T-cell (primary cell): Measurements from ENCODE around the gene MBNL2. TPM values are rescaled to one million over a fixed set of nuclear protein-coding genes. Genes with fewer than 3 reads are reported as not detected.

ENCODE experiments used
- ATAC-seq, 4 experiments: fragments of 200-7000 bp in 3 of 4; fragments of 150-1000 bp in 1 of 4; cut with Tn5 transposase; replicated peaks in 1 of 4; 1 replicate in 3 of 4; 2 replicates in 1 of 4; pipeline ENCODE4 v1.10.0; 2021; ENCODE audit warnings: moderate library complexity in 3 of 4, mild to moderate bottlenecking in 2 of 4, moderate number of reproducible peaks in 1 of 4
- CTCF ChIA-PET, 2 donors: fragments of 300-600 bp; sonication (Branson Sonifier 250); formaldehyde crosslinking; loops; one replicate each; lab custom pipeline; 2022; ENCODE audit warnings: antibody characterized with exemption in 2 of 2; lab: Charles Lee
- POLR2A ChIA-PET, 2 donors: fragments of 300-600 bp; sonication (Branson Sonifier 250); formaldehyde crosslinking; loops; one replicate each; lab custom pipeline; 2022; ENCODE audit warnings: antibody characterized with exemption in 2 of 2; lab: Charles Lee
- DNase-seq, 35 experiments: peaks; one replicate each; pipeline versions ENCODE4 v3.0.0 to v3.0.0-alpha.2; 2013 to 2023
- H3K27ac ChIP-seq: one replicate; pipeline ENCODE4 v1.5.1; 2013; ENCODE audit warnings: low read length
- H3K27me3 ChIP-seq, 2 experiments: replicated peaks in 1 of 2; 1 replicate in 1 of 2; 2 replicates in 1 of 2; pipeline versions ENCODE4 v1.6.1 to v1.7.0; 2013; ENCODE audit warnings: low read length in 1 of 2, mixed read lengths in 1 of 2; ENCODE audit not compliant: control insufficient read depth in 2 of 2, insufficient read depth in 2 of 2; ENCODE audit errors: extremely low read depth in 1 of 2
- H3K36me3 ChIP-seq, 2 donors: 1 replicate in 1 of 2; 2 replicates in 1 of 2; pipeline versions ENCODE4 v1.6.1 to v1.7.0; 2013; ENCODE audit warnings: low read length in 1 of 2; ENCODE audit not compliant: control insufficient read depth in 2 of 2, insufficient read depth in 1 of 2; ENCODE audit errors: extremely low read depth in 1 of 2
- H3K4me1 ChIP-seq, 2 experiments: 1 replicate in 1 of 2; 2 replicates in 1 of 2; pipeline versions ENCODE4 v1.6.1 to v1.7.0; 2013; ENCODE audit warnings: low read length in 2 of 2, mixed read lengths in 1 of 2; ENCODE audit not compliant: insufficient read depth in 2 of 2, control insufficient read depth in 1 of 2; ENCODE audit errors: extremely low read depth in 1 of 2
- H3K4me3 ChIP-seq, 2 donors: 1 replicate in 1 of 2; 2 replicates in 1 of 2; pipeline versions ENCODE4 v1.5.1 to v1.7.0; 2013; ENCODE audit warnings: mild to moderate bottlenecking in 2 of 2, low read length in 1 of 2, moderate library complexity in 1 of 2; ENCODE audit not compliant: control insufficient read depth in 1 of 2; ENCODE audit errors: extremely low read depth in 1 of 2
- H3K9me3 ChIP-seq: 2 replicates; pipeline ENCODE4 v1.7.0; 2013
- H3K27ac Mint-ChIP-seq, 2 donors: one replicate each; pipeline ENCODE4 v1.8.0; 2020 to 2021; ENCODE audit warnings: mild to moderate bottlenecking in 2 of 2, mixed read lengths in 2 of 2
- H3K27me3 Mint-ChIP-seq, 2 donors: one replicate each; pipeline ENCODE4 v1.8.0; 2021 to 2022; ENCODE audit warnings: mixed read lengths in 2 of 2
- H3K36me3 Mint-ChIP-seq: one replicate; pipeline ENCODE4 v1.8.0; 2021; ENCODE audit warnings: mixed read lengths
- H3K4me1 Mint-ChIP-seq, 3 donors: one replicate each; pipeline ENCODE4 v1.8.0; 2020 to 2022; ENCODE audit warnings: mixed read lengths in 3 of 3, mild to moderate bottlenecking in 1 of 3
- H3K4me3 Mint-ChIP-seq, 3 donors: one replicate each; pipeline ENCODE4 v1.8.0; 2020 to 2022; ENCODE audit warnings: mild to moderate bottlenecking in 3 of 3, mixed read lengths in 3 of 3, moderate library complexity in 3 of 3
- H3K9me3 Mint-ChIP-seq, 3 donors: one replicate each; pipeline ENCODE4 v1.8.0; 2020 to 2022; ENCODE audit warnings: mixed read lengths in 3 of 3
- WGBS: methylation state at CpG from one replicate; pipeline ENCODE4 v1.1.5; 2013; ENCODE audit warnings: missing lambda C conversion rate; ENCODE audit not compliant: insufficient coverage; 5-methylcytosine and 5-hydroxymethylcytosine counted together
- total RNA-seq, 35 experiments: library from RNA in 6 of 35; stranded (reverse) in 6 of 35; fragments of 120-200 nt in 1 of 35; gene quantifications; one replicate each; pipeline versions ENCODE4 v1.2.1 to v1.2.4 and lab custom pipeline; 2013 to 2026

The MBNL2 gene
- total RNA-seq, 5 donors from 2014 or later (not counting 1 experiment from before 2014, with no cell fraction given), result 21.0 to 33.7 (median 28.5) TPM

- no peaks in the 10 kb centered on the region for H3K9me3 Mint-ChIP-seq
- POLR2A ChIA-PET, result no interaction called here
- CTCF ChIA-PET, result interaction anchor here in 1 of 2 donors (0.6 kb wide), 1 partner anchor 1552 kb away, joined by 3 read pairs; no protein-coding TSS in a partner anchor
These were observed 46.6 kb downstream of the MBNL2 start for GRCh38 chr13:97268772-97269171.

GRCh38 chr13:97269603-97270002, 47.5 kb downstream of the MBNL2 start:
- Mint-ChIP-seq H3K4me1 (peaks cover 28 to 55% (median 45%) of the 10 kb centered on the region in 3 donors), H3K4me3 (no peak overlapping the region), H3K27me3 (no peaks in the 10 kb centered on the region), H3K9me3 (no peaks in the 10 kb centered on the region), H3K27ac (no peak overlapping the region), H3K36me3 (peaks cover 23% of the 10 kb centered on the region)
- DNase-seq (no peak), ATAC-seq (no peak)
- H3K9me3 ChIP-seq, result no peaks in the 10 kb centered on the region
- ChIA-PET CTCF (interaction anchor here in 1 of 2 donors (0.6 kb wide), 1 partner anchor 1755 kb away, joined by 3 read pairs; no protein-coding TSS in a partner anchor), POLR2A (no interaction called here)
- no peaks in the 10 kb centered on the region for H3K4me1 ChIP-seq
- no peak overlapping the region for H3K4me3 ChIP-seq
- H3K27me3 ChIP-seq, result no peaks in the 10 kb centered on the region
- no peak overlapping the region for H3K27ac ChIP-seq
- WGBS, result no CpG with 5 or more reads among the region's 3 CpGs
- H3K36me3 ChIP-seq, result no peaks in the 10 kb centered on the region

More at GRCh38 chr13:97268772-97269171, 46.6 kb downstream of the MBNL2 start:
- no peaks in the 10 kb centered on the region for H3K4me1 ChIP-seq
- Mint-ChIP-seq H3K27ac (peak overlapping the region in 1 of 2 donors; percentile 28), H3K4me3 (no peak overlapping the region), H3K4me1 (peaks cover 30 to 55% (median 44%) of the 10 kb centered on the region in 3 donors), H3K27me3 (no peaks in the 10 kb centered on the region), H3K36me3 (peaks cover 23% of the 10 kb centered on the region)
- H3K4me3 ChIP-seq, result no peak overlapping the region
- WGBS, result 100% methylated on average over 4 of the region's 6 CpGs
- no peaks in the 10 kb centered on the region for H3K36me3 ChIP-seq
- H3K9me3 ChIP-seq, result no peaks in the 10 kb centered on the region
- ATAC-seq (no peak), DNase-seq (no peak)
- H3K27me3 ChIP-seq, result no peaks in the 10 kb centered on the region
- no peak overlapping the region for H3K27ac ChIP-seq

- H3K4me1 Mint-ChIP-seq, result peaks cover 49 to 66% (median 63%) of the 10 kb centered on the region in 3 donors
These were observed 50.4 kb downstream of the MBNL2 start for GRCh38 chr13:97272526-97272925.

GRCh38 chr13:97273341-97273831, 51.3 kb downstream of the MBNL2 start:
- no CpG with 5 or more reads among the region's 5 CpGs for WGBS
- POLR2A ChIA-PET, result interaction anchor here in 1 of 2 donors (0.6 kb wide), 1 partner anchor 100 kb away, joined by 6 read pairs; no protein-coding TSS in a partner anchor
- Histone ChIP-seq H3K4me1 (no peaks in the 10 kb centered on the region), H3K4me3 (no peak overlapping the region), H3K27ac (no peak overlapping the region), H3K36me3 (peaks cover 0 to 13% of the 10 kb centered on the region in 2 donors), H3K27me3 (no peaks in the 10 kb centered on the region), H3K9me3 (no peaks in the 10 kb centered on the region)
- DNase-seq (no peak), ATAC-seq (no peak)
- no peak overlapping the region for H3K4me3 Mint-ChIP-seq
- no peaks in the 10 kb centered on the region for H3K9me3 Mint-ChIP-seq
- peaks cover 44 to 64% (median 61%) of the 10 kb centered on the region in 3 donors for H3K4me1 Mint-ChIP-seq
- H3K36me3 Mint-ChIP-seq, result peaks cover 35% of the 10 kb centered on the region
- no peak overlapping the region for H3K27ac Mint-ChIP-seq
- H3K27me3 Mint-ChIP-seq, result no peaks in the 10 kb centered on the region
- CTCF ChIA-PET, result no interaction called here

More at GRCh38 chr13:97272526-97272925, 50.4 kb downstream of the MBNL2 start:
- H3K4me3 Mint-ChIP-seq, result no peak overlapping the region
- no CpG with 5 or more reads among the region's 1 CpG for WGBS
- Histone ChIP-seq H3K4me3 (no peak overlapping the region), H3K27me3 (no peaks in the 10 kb centered on the region), H3K36me3 (peaks cover 0 to 13% of the 10 kb centered on the region in 2 donors), H3K9me3 (no peaks in the 10 kb centered on the region), H3K4me1 (no peaks in the 10 kb centered on the region), H3K27ac (no peak overlapping the region)
- CTCF ChIA-PET, result interaction anchor here in 1 of 2 donors (1.0 kb wide), 1 partner anchor 8 kb away, joined by 4 read pairs; no protein-coding TSS in a partner anchor
- H3K27ac Mint-ChIP-seq, result no peak overlapping the region
- no peaks in the 10 kb centered on the region for H3K27me3 Mint-ChIP-seq
- H3K36me3 Mint-ChIP-seq, result peaks cover 41% of the 10 kb centered on the region
- H3K9me3 Mint-ChIP-seq, result no peaks in the 10 kb centered on the region
- POLR2A ChIA-PET, result interaction anchor here (0.6 kb wide), 2 partner anchors 12 to 101 kb away, joined by 3 to 6 read pairs; no protein-coding TSS in a partner anchor
- DNase-seq (no peak), ATAC-seq (no peak)

- H3K27ac Mint-ChIP-seq, result no peak overlapping the region
- Histone ChIP-seq H3K27me3 (no peaks in the 10 kb centered on the region), H3K36me3 (peaks cover 0 to 13% of the 10 kb centered on the region in 2 donors), H3K27ac (no peak overlapping the region), H3K9me3 (no peaks in the 10 kb centered on the region), H3K4me3 (no peak overlapping the region), H3K4me1 (peaks cover 0 to 2% of the 10 kb centered on the region in 2 experiments)
- no CpG with 5 or more reads among the region's 7 CpGs for WGBS
- peaks cover 32% of the 10 kb centered on the region for H3K36me3 Mint-ChIP-seq
- ChIA-PET CTCF (interaction anchor here in 1 of 2 donors (0.5 to 1.4 kb wide), 2 partner anchors 48 to 165 kb away, joined by 3 to 4 read pairs; no protein-coding TSS in a partner anchor), POLR2A (no interaction called here)
- H3K27me3 Mint-ChIP-seq, result no peaks in the 10 kb centered on the region
- peaks cover 35 to 68% (median 58%) of the 10 kb centered on the region in 3 donors for H3K4me1 Mint-ChIP-seq
- no peak overlapping the region for H3K4me3 Mint-ChIP-seq
- ATAC-seq, result no peak
- DNase-seq, result no peak
- no peaks in the 10 kb centered on the region for H3K9me3 Mint-ChIP-seq
These were observed 52.9 kb downstream of the MBNL2 start for GRCh38 chr13:97274829-97275649.

GRCh38 chr13:97275776-97276501, 53.8 kb downstream of the MBNL2 start:
- Histone ChIP-seq H3K4me3 (no peak overlapping the region), H3K27me3 (no peaks in the 10 kb centered on the region), H3K9me3 (no peaks in the 10 kb centered on the region), H3K4me1 (peaks cover 0 to 2% of the 10 kb centered on the region in 2 experiments), H3K36me3 (peaks cover 0 to 13% of the 10 kb centered on the region in 2 donors), H3K27ac (no peak overlapping the region)
- Mint-ChIP-seq H3K36me3 (peaks cover 41% of the 10 kb centered on the region), H3K27me3 (no peaks in the 10 kb centered on the region), H3K27ac (no peak overlapping the region), H3K4me1 (peaks cover 43 to 73% (median 64%) of the 10 kb centered on the region in 3 donors), H3K9me3 (no peaks in the 10 kb centered on the region), H3K4me3 (no peak overlapping the region)
- ChIA-PET CTCF (interaction anchor here (0.7 to 1.6 kb wide), 4 partner anchors 16 to 166 kb away, joined by 3 to 4 read pairs (median 4); no protein-coding TSS in a partner anchor), POLR2A (interaction anchor here (0.6 to 0.7 kb wide), 3 partner anchors 23 to 68 kb away, joined by 3 read pairs; no protein-coding TSS in a partner anchor)
- WGBS, result no CpG with 5 or more reads among the region's 8 CpGs
- ATAC-seq, result no peak
- DNase-seq, result no peak
